GM13976 (cell line): ENCODE data around the gene ENPP6.

Source experiments
- DNase-seq: peaks from one replicate; pipeline ENCODE4 v3.0.0; 2012; ENCODE audit warnings: low spot score
- in situ Hi-C: fragments of 300-500 bp; cut with MboI; formaldehyde crosslinking; loops from one replicate; pipeline ENCODE4 v1.12.0; 2022; ENCODE audit warnings: low sequenced_read_pairs, mixed read lengths, inconsistent platforms; ENCODE audit not compliant: unreplicated experiment
- TF ChIP-seq, protein P1 (sequence below): IDR thresholded peaks from 2 replicates; pipeline ENCODE4 v1.5.1; 2012; ENCODE audit warnings: borderline replicate concordance, mild to moderate bottlenecking; ENCODE audit not compliant: insufficient read depth; ENCODE audit errors: extremely low read depth, missing control alignments, control extremely low read depth

The ENPP6 gene

DNA sequence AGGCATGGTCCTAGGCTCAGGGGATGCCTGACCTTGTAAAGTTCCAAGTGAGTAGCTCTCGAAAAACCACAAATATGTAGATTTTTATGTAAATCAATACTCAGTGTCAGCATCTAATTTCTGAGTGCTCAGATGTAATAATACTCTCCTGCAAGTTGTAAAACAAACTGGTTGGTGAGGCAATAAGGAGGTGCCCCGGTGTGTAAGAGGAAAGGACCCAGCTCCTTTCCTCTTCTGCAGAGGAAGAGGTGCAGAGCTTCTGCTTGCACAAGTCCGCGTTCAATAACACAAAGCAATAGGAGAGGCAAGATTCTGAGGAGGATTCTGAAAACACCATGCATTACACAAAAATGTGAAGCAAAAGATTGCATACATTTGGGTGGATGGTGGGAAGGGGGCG lies 43.6 kb upstream of the ENPP6 start:
- no peak for DNase-seq
- TF ChIP-seq, protein P1, sequence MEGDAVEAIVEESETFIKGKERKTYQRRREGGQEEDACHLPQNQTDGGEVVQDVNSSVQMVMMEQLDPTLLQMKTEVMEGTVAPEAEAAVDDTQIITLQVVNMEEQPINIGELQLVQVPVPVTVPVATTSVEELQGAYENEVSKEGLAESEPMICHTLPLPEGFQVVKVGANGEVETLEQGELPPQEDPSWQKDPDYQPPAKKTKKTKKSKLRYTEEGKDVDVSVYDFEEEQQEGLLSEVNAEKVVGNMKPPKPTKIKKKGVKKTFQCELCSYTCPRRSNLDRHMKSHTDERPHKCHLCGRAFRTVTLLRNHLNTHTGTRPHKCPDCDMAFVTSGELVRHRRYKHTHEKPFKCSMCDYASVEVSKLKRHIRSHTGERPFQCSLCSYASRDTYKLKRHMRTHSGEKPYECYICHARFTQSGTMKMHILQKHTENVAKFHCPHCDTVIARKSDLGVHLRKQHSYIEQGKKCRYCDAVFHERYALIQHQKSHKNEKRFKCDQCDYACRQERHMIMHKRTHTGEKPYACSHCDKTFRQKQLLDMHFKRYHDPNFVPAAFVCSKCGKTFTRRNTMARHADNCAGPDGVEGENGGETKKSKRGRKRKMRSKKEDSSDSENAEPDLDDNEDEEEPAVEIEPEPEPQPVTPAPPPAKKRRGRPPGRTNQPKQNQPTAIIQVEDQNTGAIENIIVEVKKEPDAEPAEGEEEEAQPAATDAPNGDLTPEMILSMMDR: no peak
- in situ Hi-C loops: loop anchor here (10.0 kb wide), 2 partner anchors 274 to 384 kb away; partner anchors contain the start of genes CASP3 and PRIMPOL

DNA sequence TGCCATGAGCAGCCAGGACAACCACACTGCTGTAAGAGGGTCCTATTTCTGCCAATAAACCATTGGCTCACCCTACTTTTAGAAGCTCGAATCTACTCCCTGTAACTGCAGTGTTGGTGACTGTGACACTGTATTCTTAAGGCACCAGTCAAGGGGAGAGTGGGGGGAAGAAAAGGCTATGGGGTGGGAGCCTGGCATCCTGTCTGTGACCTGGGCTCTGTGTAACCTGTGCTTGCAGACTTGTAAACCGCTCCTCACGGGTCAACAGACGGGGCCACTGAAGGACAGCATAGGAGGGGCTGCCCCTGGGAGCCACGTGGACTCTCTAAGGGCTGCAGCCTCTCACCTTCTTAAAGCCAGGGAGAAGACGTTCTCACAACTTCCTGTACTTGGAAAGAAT lies 42.2 kb upstream of the ENPP6 start:
- no peak for DNase-seq
- TF ChIP-seq, protein P1: no peak
- in situ Hi-C loops: loop anchor here (10.0 kb wide), 2 partner anchors 275 to 385 kb away; partner anchors contain the start of genes CASP3 and PRIMPOL

DNA sequence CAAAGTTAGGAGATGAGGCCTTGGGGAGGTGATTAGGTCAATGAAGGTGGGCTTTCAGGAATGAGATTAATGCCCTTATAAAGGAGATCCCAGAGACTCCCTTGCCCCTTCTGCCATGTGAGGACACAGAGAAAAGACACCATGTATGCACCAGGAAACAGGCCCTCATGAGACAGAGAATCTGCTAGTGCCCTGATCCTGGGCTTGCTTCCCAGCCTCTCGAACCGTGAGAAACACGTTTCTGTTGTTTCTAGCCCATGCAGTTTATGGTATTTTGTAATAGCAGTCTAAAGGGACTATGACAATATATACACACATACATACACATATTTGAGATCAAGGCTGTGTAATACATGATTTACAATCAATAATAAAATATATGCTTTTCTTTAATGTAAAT lies 41.4 kb upstream of the ENPP6 start:
- TF ChIP-seq, protein P1: no peak
- DNase-seq: no peak
- in situ Hi-C loops: no loop called here

DNA sequence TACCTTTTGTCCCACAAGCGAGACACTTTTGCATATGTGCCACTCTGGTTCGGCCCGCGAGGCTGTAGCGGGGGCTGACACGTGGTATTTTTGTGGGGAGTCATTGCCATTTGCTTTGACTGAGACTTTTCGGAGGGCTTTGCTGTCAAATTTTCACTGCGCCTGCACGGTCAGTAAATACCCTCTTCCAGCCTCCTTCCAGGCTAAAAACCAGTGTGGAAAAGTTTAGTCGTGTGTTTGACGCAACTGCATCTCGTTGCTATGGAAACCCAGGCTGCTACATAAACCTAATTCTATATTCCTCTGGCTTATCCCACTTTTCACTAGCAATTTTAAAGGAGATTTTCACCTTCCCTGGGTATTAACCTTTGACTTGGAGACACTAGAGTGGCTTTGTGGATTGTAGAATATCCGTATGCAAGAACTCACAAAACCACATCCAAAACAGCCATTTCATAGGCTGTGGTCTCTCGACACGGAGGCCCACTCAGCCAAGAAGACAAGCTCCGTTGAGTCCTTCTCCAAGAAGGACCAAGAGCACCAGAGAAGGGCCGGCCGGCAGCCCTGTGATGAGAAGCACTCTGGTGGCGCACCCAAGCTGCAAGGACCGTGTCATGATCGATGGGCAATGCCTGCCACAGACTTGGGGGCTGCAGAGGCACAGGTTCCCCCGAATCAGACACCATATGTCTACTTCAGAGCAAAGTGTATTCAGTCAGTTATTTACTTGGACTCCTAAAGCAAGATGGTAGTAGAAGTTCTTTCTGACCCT lies 38.4 kb upstream of the ENPP6 start:
- no peak for DNase-seq
- in situ Hi-C loops: no loop called here
- TF ChIP-seq, protein P1: no peak

DNA sequence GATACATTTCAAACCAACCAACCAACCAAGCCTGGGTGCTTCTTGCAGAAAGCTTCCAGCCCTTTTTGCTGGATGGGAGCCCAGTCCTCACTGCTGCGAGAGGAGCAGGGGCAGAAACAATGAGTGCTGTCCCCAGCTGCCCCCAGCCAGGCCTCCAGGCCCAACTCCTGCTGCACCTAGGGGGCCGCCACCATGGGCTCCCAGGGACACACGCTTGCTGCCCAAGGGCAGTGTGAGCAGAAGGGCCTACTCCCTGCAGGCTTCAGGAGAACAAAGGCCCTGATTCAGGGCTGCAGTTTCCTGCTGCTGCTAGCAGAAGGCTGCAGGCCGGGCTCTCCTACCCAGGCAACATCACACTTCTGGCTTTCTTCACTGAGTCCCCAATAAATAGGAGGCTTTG lies 37.7 kb upstream of the ENPP6 start:
- in situ Hi-C loops: no loop called here
- TF ChIP-seq, protein P1: no peak
- no peak for DNase-seq

DNA sequence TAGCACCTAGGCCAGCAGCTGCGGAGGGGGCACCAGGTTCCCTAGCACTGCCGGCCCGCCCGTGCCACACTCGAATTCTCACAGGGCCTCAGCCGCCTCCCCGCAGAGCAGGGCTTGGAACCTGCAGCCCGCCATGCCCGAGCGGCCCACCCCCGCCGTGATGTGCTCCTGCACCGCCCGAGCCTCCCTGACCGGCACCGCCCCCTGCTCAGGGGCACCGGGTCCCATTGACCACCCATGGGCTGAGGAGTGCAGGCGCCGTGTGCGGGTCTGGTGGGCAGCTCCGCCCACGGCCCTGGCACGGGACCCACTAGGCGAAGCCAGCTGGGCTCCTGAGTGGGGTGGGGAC lies 35.4 kb upstream of the ENPP6 start:
- in situ Hi-C loops: no loop called here
- TF ChIP-seq, protein P1: no peak
- no peak for DNase-seq
